Measurements from ENCODE around the gene DAPK3.

DNA sequence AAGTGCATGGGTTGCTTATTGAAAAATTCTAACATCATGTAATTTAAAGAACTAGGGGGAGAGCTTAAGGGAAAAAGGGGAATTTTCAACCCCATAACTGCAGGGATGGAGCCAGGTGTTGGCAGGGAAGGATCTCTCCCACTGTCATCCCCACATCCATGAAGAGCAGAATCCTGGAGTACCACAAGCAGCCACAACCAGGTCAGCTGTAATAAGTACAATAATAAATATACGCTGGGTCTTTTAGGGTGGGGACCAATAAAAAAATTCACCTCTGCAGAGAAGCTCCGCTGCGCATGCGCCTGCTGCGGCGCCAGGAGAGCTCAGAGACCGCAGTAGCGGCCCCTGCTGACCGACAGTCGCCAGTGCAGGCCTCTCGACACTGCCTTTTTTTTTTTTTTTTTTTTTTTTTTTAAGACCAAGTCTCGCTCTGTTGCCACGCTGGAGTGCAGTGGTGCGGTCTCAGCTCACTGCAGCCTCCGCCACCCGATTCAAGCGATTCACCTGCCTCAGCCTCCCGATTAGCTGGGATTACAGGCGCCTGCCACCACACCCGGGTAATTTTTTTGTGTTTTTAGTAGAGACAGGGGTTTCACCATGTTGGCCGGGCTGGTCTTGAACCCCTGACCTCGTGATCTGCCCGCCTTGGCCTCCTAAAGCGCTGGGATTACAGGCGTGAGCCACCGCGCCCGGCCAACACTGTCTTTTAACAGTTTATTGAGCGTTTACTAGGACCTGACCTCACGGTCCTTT is 16.9 kb upstream of the DAPK3 start:
- TF ChIP-seq, protein P1, sequence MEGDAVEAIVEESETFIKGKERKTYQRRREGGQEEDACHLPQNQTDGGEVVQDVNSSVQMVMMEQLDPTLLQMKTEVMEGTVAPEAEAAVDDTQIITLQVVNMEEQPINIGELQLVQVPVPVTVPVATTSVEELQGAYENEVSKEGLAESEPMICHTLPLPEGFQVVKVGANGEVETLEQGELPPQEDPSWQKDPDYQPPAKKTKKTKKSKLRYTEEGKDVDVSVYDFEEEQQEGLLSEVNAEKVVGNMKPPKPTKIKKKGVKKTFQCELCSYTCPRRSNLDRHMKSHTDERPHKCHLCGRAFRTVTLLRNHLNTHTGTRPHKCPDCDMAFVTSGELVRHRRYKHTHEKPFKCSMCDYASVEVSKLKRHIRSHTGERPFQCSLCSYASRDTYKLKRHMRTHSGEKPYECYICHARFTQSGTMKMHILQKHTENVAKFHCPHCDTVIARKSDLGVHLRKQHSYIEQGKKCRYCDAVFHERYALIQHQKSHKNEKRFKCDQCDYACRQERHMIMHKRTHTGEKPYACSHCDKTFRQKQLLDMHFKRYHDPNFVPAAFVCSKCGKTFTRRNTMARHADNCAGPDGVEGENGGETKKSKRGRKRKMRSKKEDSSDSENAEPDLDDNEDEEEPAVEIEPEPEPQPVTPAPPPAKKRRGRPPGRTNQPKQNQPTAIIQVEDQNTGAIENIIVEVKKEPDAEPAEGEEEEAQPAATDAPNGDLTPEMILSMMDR (IDR thresholded peaks at IDR 0.05) = peak in 3 of 4 experiments; percentile 73 to 83 (median 76)
- no peak for TF ChIP-seq POLR2AphosphoS5 (IDR thresholded peaks at IDR 0.05)

All from gastroesophageal sphincter (tissue), 3 donors.